Measurements from ENCODE around the gene PWWP2B.

DNA sequence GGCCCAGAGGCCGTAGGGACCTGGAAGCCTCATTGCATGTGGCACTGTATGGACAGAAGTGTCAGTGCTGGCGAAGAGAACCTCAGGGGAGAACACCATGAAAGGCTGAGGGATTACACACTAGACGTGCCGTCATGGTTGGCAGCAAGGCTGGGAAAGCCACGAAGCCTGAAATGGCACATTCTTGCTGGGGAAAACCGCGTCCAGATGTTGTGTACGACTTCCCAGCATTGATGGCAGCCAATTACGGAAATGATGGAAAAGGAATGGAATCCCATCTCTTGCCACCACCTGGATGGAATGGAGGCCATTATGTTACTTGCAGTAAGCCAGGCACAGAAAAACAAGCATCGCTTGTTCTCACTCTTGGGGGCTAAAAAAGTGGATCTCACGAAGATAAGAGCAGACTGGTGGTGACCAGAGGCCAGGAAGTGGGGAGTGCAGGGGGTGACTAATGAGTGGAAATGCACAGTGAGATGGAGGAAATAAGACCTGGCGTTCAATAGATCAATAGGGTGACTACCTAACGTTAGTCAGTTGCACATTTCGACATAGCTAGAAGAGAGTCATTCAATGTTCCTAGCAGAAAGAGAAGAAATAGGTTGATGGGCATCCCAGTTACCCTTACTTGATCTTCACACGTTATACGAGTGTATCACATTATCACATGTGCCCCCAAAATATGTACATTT, 14.6 kb upstream of the PWWP2B start:
- TF ChIP-seq RAD21 (IDR thresholded peaks at IDR 0.05; ENCODE audit: insufficient read depth, low read depth, low read length): no peak
- TF ChIP-seq NRF1 (conservative IDR thresholded peaks at IDR 0.05; ENCODE audit: low read depth, low read length): no peak
- no peak for TF ChIP-seq YY1 (IDR thresholded peaks at IDR 0.05; ENCODE audit: low read depth, low read length)
- TF ChIP-seq, protein P1, sequence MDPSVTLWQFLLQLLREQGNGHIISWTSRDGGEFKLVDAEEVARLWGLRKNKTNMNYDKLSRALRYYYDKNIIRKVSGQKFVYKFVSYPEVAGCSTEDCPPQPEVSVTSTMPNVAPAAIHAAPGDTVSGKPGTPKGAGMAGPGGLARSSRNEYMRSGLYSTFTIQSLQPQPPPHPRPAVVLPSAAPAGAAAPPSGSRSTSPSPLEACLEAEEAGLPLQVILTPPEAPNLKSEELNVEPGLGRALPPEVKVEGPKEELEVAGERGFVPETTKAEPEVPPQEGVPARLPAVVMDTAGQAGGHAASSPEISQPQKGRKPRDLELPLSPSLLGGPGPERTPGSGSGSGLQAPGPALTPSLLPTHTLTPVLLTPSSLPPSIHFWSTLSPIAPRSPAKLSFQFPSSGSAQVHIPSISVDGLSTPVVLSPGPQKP (IDR thresholded peaks at IDR 0.05; ENCODE audit: low read depth, low read length): no peak
- TF ChIP-seq PML (IDR thresholded peaks at IDR 0.05; ENCODE audit: low read length): no peak
